IPS-18c (cell line): ENCODE data around the gene AP2S1.

Experiments used
- H3K4me3 ChIP-seq: 2 replicates; pipeline ENCODE4 v1.7.0; 2013; ENCODE audit warnings: low read depth, mild to moderate bottlenecking, low read length, moderate library complexity; ENCODE audit not compliant: insufficient read depth
- H3K9me3 ChIP-seq: one replicate; pipeline ENCODE4 v1.6.1; 2013; ENCODE audit warnings: mild to moderate bottlenecking, low read length, moderate library complexity; ENCODE audit not compliant: control insufficient read depth, insufficient read depth

AP2S1 gene

GRCh38 chr19:46788262-46788967 lies 62.2 kb downstream of the AP2S1 start, which contains the start of gene SLC1A5:
Gene SLC1A5, minus strand, starts transcription at chr19:46788594. Its CDS starts 629 bp downstream, at chr19:46787965.
- Histone ChIP-seq H3K9me3 (no peaks in the 10 kb centered on the region), H3K4me3 (peak within 1 kb of the TSS; percentile 86)
